Stimulated activated CD8-positive, alpha-beta memory T cell treated with anti-CD3 and anti-CD28 coated beads, Interleukin-7, amount 100 ng/mL, for 1 hour (primary cell): ENCODE data around the gene PDE1C.

ENCODE experiments used
- DNase-seq, 2 donors: peaks; one replicate each; pipeline ENCODE4 v3.0.0-alpha.2; 2020; ENCODE audit warnings: low read depth in 2 of 2

PDE1C gene

GRCh38 chr7:31892099-31892829 is 177.9 kb downstream of the PDE1C start:
- DNase-seq = no peak

GRCh38 chr7:31890766-31891165 is 179.4 kb downstream of the PDE1C start:
- DNase-seq = no peak

- no peak for DNase-seq
Measured at GRCh38 chr7:31890198-31890597, 180.0 kb downstream of the PDE1C start.

- DNase-seq = no peak
Measured at GRCh38 chr7:31887006-31887405, 183.2 kb downstream of the PDE1C start.

GRCh38 chr7:31885171-31885570 is 185.0 kb downstream of the PDE1C start:
- DNase-seq = no peak

GRCh38 chr7:31883761-31884164 is 186.4 kb downstream of the PDE1C start:
- DNase-seq = no peak

- DNase-seq = no peak
Measured at GRCh38 chr7:31882187-31882586, 188.0 kb downstream of the PDE1C start.

- no peak for DNase-seq
Measured at GRCh38 chr7:31878875-31879274, 191.3 kb downstream of the PDE1C start.

GRCh38 chr7:31875424-31875823 is 194.8 kb downstream of the PDE1C start:
- no peak for DNase-seq

- no peak for DNase-seq
Measured at GRCh38 chr7:31874631-31875386, 195.4 kb downstream of the PDE1C start.

- DNase-seq = no peak
Measured at GRCh38 chr7:31873816-31874597, 196.2 kb downstream of the PDE1C start.

GRCh38 chr7:31872545-31873370 is 197.4 kb downstream of the PDE1C start:
- no peak for DNase-seq

GRCh38 chr7:31864646-31865045 is 205.6 kb downstream of the PDE1C start:
- DNase-seq = no peak

- no peak for DNase-seq
Measured at GRCh38 chr7:31860925-31861324, 209.3 kb downstream of the PDE1C start.

GRCh38 chr7:31858055-31858454 is 212.2 kb downstream of the PDE1C start:
- DNase-seq = no peak

GRCh38 chr7:31857172-31857571 is 213.0 kb downstream of the PDE1C start:
- no peak for DNase-seq

- DNase-seq = no peak
Measured at GRCh38 chr7:31856337-31856736, 213.9 kb downstream of the PDE1C start.

GRCh38 chr7:31855530-31855929 is 214.7 kb downstream of the PDE1C start:
- DNase-seq = no peak

- no peak for DNase-seq
Measured at GRCh38 chr7:31853380-31853779, 216.8 kb downstream of the PDE1C start.

- DNase-seq = no peak
Measured at GRCh38 chr7:31852462-31852861, 217.7 kb downstream of the PDE1C start.

GRCh38 chr7:31851119-31851518 is 219.1 kb downstream of the PDE1C start:
- no peak for DNase-seq

GRCh38 chr7:31850601-31851000 is 219.6 kb downstream of the PDE1C start:
- no peak for DNase-seq
